A549 (cell line): ENCODE data around the gene LSG1.

Experiments
- EP300 ChIP-seq, 2 experiments: fragments of >200 bp; sonication (Bioruptor Twin); formaldehyde crosslinking; IDR thresholded peaks; 2 replicates in 1 of 2; 3 replicates in 1 of 2; pipeline ENCODE4 v1.6.1; 2016 to 2017
- ESRRA ChIP-seq: fragments of 150-350 bp; IDR thresholded peaks from 2 replicates; pipeline ENCODE4 v1.6.1; 2014; ENCODE audit warnings: mild to moderate bottlenecking, low read length, borderline replicate concordance
- GATA3 ChIP-seq: IDR thresholded peaks from 2 replicates; pipeline ENCODE4 v1.6.1; 2012; ENCODE audit warnings: borderline replicate concordance
- JUN ChIP-seq, 2 experiments: fragments of >200 bp; sonication (Bioruptor Twin); formaldehyde crosslinking; IDR thresholded peaks; 2 replicates in 1 of 2; 3 replicates in 1 of 2; pipeline ENCODE4 v1.6.1; 2016 to 2017
- KDM1A ChIP-seq: fragments of 200-600 bp; sonication (generic); IDR thresholded peaks from 2 replicates; pipeline ENCODE4 v1.6.1; 2016; ENCODE audit warnings: low read depth, mild to moderate bottlenecking
- NFE2L2 ChIP-seq: fragments of 150-350 bp; conservative IDR thresholded peaks from 2 replicates; pipeline ENCODE4 v1.6.1; 2014; ENCODE audit warnings: low read length
- NR3C1 ChIP-seq: fragments of >200 bp; sonication (Bioruptor Twin); formaldehyde crosslinking; IDR thresholded peaks from 3 replicates; pipeline ENCODE4 v1.6.1; 2017
- POLR2A ChIP-seq: IDR thresholded peaks from 2 replicates; pipeline ENCODE4 v1.6.1; 2012; ENCODE audit warnings: mild to moderate bottlenecking, low read length
- POLR2AphosphoS2 ChIP-seq: conservative IDR thresholded peaks from 2 replicates; pipeline ENCODE4 v1.6.1; 2012; ENCODE audit warnings: low read length, improper control_type of control experiment, inconsistent platforms
- RCOR1 ChIP-seq: fragments of 150-350 bp; IDR thresholded peaks from 2 replicates; pipeline ENCODE4 v1.6.1; 2014; ENCODE audit warnings: antibody characterized with exemption, low read length, low read depth
- TF ChIP-seq, protein P1 (sequence below): fragments of >200 bp; sonication (Bioruptor Twin); formaldehyde crosslinking; IDR thresholded peaks from 3 replicates; pipeline ENCODE4 v1.5.1; 2016
- TF ChIP-seq, protein P2 (sequence below): fragments of 200-600 bp; sonication (generic); IDR thresholded peaks from 2 replicates; pipeline ENCODE4 v1.6.1; 2016; ENCODE audit warnings: antibody characterized with exemption, mild to moderate bottlenecking, moderate library complexity
- TF ChIP-seq, protein P3 (sequence below): fragments of 250-450 bp; sonication (Bioruptor Pico); IDR thresholded peaks from 2 replicates; pipeline ENCODE4 v1.5.0; 2021; ENCODE audit warnings: mild to moderate bottlenecking, moderate library complexity, borderline replicate concordance

DNA sequence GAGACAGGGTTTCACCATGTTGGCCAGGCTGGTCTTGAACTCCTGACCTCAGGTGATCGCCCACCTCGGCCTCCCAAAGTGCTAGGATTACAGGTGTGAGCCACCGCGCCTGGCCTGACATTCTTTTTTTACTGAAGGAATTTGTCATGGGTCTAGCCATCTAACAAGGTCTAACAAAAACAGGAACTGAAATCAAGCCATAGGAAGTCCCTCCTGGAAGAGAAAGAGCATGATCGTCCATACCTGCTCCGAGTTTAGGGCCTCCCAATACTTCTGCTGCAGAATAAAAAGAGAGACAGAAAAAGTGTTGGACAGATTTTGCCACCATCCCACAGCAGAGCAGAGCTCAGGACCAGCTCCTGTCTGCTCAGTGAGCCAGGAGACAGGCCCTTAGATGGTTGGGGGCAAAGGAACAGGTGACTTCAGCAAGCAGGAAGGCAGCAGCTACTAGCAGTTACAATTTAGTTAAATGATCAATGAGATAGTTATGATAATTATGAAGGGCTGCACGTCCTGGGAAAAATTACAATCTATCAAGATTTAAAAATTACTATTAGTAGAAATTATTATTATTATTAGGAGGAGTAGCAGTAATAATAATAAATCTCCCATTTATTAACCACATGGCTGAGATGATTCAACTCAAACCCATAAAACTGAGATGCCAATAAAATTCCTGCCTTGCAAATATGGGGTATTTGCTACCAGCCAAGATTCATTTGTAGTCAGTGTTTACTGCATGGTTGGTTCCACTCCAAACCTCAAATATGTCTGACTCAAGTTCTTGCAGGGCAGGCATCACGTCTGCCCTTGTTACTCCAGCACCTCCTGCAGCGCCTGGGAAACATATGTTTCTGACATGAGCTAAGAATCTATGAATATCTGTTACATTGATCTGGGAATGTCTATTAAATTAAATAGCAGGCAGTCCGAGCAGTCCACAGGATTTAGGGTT lies 78.9 kb downstream of the LSG1 start:
- TF ChIP-seq POLR2A (no peak), ESRRA (no peak), RCOR1 (no peak), EP300 (IDR thresholded peaks at IDR 0.05) (peak; percentile 90 to 91; a peak in 4 of 5 replicates), KDM1A (no peak), GATA3 (peak; percentile 95), JUN (IDR thresholded peaks at IDR 0.05) (peak; percentile 79 to 90), NR3C1 (no peak), NFE2L2 (no peak), POLR2AphosphoS2 (no peak)
- TF ChIP-seq, protein P1, sequence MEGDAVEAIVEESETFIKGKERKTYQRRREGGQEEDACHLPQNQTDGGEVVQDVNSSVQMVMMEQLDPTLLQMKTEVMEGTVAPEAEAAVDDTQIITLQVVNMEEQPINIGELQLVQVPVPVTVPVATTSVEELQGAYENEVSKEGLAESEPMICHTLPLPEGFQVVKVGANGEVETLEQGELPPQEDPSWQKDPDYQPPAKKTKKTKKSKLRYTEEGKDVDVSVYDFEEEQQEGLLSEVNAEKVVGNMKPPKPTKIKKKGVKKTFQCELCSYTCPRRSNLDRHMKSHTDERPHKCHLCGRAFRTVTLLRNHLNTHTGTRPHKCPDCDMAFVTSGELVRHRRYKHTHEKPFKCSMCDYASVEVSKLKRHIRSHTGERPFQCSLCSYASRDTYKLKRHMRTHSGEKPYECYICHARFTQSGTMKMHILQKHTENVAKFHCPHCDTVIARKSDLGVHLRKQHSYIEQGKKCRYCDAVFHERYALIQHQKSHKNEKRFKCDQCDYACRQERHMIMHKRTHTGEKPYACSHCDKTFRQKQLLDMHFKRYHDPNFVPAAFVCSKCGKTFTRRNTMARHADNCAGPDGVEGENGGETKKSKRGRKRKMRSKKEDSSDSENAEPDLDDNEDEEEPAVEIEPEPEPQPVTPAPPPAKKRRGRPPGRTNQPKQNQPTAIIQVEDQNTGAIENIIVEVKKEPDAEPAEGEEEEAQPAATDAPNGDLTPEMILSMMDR: no peak
- TF ChIP-seq, protein P2, sequence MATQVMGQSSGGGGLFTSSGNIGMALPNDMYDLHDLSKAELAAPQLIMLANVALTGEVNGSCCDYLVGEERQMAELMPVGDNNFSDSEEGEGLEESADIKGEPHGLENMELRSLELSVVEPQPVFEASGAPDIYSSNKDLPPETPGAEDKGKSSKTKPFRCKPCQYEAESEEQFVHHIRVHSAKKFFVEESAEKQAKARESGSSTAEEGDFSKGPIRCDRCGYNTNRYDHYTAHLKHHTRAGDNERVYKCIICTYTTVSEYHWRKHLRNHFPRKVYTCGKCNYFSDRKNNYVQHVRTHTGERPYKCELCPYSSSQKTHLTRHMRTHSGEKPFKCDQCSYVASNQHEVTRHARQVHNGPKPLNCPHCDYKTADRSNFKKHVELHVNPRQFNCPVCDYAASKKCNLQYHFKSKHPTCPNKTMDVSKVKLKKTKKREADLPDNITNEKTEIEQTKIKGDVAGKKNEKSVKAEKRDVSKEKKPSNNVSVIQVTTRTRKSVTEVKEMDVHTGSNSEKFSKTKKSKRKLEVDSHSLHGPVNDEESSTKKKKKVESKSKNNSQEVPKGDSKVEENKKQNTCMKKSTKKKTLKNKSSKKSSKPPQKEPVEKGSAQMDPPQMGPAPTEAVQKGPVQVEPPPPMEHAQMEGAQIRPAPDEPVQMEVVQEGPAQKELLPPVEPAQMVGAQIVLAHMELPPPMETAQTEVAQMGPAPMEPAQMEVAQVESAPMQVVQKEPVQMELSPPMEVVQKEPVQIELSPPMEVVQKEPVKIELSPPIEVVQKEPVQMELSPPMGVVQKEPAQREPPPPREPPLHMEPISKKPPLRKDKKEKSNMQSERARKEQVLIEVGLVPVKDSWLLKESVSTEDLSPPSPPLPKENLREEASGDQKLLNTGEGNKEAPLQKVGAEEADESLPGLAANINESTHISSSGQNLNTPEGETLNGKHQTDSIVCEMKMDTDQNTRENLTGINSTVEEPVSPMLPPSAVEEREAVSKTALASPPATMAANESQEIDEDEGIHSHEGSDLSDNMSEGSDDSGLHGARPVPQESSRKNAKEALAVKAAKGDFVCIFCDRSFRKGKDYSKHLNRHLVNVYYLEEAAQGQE: no peak
- TF ChIP-seq, protein P3, sequence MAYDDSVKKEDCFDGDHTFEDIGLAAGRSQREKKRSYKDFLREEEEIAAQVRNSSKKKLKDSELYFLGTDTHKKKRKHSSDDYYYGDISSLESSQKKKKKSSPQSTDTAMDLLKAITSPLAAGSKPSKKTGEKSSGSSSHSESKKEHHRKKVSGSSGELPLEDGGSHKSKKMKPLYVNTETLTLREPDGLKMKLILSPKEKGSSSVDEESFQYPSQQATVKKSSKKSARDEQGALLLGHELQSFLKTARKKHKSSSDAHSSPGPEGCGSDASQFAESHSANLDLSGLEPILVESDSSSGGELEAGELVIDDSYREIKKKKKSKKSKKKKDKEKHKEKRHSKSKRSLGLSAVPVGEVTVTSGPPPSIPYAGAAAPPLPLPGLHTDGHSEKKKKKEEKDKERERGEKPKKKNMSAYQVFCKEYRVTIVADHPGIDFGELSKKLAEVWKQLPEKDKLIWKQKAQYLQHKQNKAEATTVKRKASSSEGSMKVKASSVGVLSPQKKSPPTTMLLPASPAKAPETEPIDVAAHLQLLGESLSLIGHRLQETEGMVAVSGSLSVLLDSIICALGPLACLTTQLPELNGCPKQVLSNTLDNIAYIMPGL (CRISPR knock-in tag): no peak
